ENCODE data around the gene MAP2K5. TPM values are rescaled to one million over a fixed set of nuclear protein-coding genes. Genes with fewer than 3 reads are reported as not detected.

Gene MAP2K5
- total RNA-seq, 1 donor from 2014 or later = 1.1 TPM

DNA sequence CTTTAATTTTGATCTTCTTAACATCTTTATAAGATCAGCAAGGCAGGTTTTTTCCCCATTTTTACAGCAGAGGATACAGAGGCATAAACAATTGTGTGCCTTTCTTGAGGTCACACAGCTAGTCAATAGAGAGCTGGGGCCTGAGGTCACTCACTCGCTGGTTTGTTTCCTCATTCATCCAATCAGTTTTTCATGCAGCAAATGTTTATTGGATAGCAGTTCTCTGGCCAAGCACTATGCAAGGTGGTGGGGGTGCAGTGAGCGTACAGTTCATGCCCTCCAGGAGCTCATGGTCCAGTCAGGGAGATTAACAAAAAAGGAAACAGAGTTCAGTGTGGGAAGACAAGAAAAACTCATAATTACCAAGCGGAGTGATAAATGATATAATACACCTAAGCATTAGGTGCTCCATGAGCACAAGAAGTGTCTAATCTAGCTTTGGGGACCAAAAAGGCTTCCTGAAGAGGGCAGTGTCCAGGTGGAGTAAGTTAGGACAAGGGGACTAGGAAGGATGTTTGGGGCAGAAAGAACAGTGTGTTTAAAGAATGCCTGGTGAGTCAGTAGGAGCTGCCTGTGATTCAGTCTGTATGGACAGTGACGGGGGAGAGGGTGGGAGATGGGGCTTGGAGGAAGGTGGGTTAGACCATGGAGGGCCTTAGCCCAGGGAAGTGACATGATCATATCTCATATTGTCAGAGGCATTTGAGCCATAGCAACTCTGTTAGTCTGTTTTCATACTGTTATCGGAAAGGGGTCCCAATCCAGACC is 29.3 kb downstream of the MAP2K5 start:
- Histone ChIP-seq H3K36me3 (no peaks in the 10 kb centered on the region), H3K9me3 (no peaks in the 10 kb centered on the region), H3K27ac (no peak overlapping the region), H3K27me3 (no peaks in the 10 kb centered on the region), H3K4me1 (no peaks in the 10 kb centered on the region), H3K4me3 (no peak overlapping the region)
- TF ChIP-seq, protein P1, sequence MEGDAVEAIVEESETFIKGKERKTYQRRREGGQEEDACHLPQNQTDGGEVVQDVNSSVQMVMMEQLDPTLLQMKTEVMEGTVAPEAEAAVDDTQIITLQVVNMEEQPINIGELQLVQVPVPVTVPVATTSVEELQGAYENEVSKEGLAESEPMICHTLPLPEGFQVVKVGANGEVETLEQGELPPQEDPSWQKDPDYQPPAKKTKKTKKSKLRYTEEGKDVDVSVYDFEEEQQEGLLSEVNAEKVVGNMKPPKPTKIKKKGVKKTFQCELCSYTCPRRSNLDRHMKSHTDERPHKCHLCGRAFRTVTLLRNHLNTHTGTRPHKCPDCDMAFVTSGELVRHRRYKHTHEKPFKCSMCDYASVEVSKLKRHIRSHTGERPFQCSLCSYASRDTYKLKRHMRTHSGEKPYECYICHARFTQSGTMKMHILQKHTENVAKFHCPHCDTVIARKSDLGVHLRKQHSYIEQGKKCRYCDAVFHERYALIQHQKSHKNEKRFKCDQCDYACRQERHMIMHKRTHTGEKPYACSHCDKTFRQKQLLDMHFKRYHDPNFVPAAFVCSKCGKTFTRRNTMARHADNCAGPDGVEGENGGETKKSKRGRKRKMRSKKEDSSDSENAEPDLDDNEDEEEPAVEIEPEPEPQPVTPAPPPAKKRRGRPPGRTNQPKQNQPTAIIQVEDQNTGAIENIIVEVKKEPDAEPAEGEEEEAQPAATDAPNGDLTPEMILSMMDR (IDR thresholded peaks at IDR 0.05) = no peak
- no peak for DNase-seq (ENCODE audit: low spot score in 2 of 2)
- intact Hi-C loops (cut with DNase I) = no loop called here

DNA sequence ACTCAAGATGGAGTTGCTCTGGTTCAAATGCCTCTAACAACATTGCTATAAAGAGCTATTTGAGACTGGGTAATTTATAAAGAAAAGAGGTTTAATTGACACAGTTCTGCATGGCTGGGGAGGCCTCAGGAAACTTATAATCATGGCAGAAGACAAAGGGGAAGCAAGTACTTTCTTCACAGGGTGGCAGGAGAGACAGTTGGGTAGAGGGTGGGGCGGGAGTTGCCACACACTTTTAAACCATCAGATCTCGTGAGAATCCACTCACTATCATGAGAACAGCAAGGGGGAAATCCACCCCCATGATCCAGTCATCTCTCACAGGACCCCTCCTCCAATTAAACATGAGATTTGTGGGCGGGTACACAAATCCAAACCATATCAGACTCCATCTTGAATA is 30.7 kb downstream of the MAP2K5 start:
- H3K4me3 ChIP-seq = no peak overlapping the region
- no peaks in the 10 kb centered on the region for H3K9me3 ChIP-seq
- TF ChIP-seq, protein P1 (IDR thresholded peaks at IDR 0.05) = no peak
- no peaks in the 10 kb centered on the region for H3K4me1 ChIP-seq
- H3K27me3 ChIP-seq = no peaks in the 10 kb centered on the region
- no peaks in the 10 kb centered on the region for H3K36me3 ChIP-seq
- intact Hi-C loops (cut with DNase I) = no loop called here
- no peak for DNase-seq (ENCODE audit: low spot score in 2 of 2)
- no peak overlapping the region for H3K27ac ChIP-seq

DNA sequence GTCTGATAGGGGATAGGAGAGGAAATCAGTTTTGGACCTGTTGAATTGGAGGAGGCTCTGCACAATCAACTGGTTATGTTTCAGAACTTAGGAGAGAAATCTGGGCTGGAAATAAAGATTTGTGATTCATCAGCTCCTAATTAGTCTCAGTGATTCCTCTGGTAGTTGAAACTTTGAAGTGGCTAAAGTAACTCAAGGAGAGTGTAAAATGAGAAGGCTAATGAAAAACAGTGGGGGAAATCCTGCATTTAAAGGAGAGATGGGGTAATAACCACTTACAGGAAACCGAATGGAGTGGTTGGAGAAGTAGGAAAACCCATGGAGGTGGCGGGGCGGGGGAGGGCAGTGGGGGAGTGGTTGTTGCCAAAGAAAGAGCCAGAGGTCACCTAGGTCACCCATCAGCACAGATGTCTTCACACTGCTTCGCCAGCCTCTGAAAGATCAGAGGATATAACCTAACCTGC is 32.6 kb downstream of the MAP2K5 start:
- no peak overlapping the region for H3K4me3 ChIP-seq
- TF ChIP-seq, protein P1 (IDR thresholded peaks at IDR 0.05) = no peak
- no peak overlapping the region for H3K27ac ChIP-seq
- no peaks in the 10 kb centered on the region for H3K4me1 ChIP-seq
- intact Hi-C loops (cut with DNase I) = no loop called here
- no peaks in the 10 kb centered on the region for H3K27me3 ChIP-seq
- H3K36me3 ChIP-seq = no peaks in the 10 kb centered on the region
- no peak for DNase-seq (ENCODE audit: low spot score in 2 of 2)
- H3K9me3 ChIP-seq = no peaks in the 10 kb centered on the region

DNA sequence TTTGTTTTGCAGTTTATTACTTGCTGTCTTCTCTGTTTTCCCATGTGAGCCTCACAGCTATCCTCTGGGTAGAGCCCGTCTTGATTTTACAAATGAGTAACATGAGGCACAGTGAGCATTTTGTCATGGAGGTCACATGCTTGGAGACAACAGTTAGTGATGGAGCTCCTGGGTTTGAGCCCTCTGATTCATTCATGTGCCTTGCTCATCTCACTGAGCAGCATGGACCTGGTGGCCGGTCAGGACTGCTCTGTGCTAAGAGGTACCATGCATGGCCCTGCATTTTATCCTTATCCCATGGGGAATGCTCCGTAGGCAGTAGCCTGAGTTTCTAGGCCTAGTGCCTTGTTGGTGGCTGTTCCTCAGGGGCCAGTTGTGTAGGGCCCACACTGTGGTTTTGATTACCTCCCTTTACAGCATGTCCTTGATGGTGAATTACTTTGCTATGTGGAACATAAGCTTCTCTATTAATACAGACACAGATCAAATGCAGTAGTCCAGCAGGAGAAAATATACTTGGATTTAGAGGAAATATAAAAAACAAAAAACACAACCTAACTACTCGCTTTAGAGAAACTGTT is 35.6 kb downstream of the MAP2K5 start:
- Histone ChIP-seq H3K27me3 (no peaks in the 10 kb centered on the region), H3K9me3 (no peaks in the 10 kb centered on the region), H3K4me1 (no peaks in the 10 kb centered on the region), H3K27ac (no peak overlapping the region), H3K4me3 (no peak overlapping the region), H3K36me3 (peaks cover 0 to 3% of the 10 kb centered on the region in 2 donors)
- no peak for DNase-seq (ENCODE audit: low spot score in 2 of 2)
- TF ChIP-seq, protein P1 (IDR thresholded peaks at IDR 0.05) = no peak
- intact Hi-C loops (cut with DNase I) = no loop called here

DNA sequence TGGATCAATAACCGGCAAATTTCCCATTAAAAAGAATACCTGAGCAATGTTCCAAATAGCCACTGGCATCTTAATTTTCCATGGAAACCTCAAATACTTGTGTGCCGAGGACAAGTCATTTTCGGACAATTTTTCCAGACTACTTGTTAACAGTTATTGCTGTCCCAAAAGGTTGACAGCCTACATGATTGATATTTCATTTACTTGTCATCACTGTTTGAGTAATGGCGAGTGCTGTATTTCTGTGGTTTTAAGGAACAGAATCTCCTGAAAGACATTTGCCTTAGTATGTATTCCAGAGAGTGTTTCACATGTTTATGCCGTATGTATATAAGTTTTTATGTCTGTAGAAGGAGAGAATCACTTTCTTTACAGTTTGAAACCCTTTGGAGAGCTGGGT is 36.7 kb downstream of the MAP2K5 start:
- no peaks in the 10 kb centered on the region for H3K9me3 ChIP-seq
- DNase-seq (ENCODE audit: low spot score in 2 of 2) = no peak
- TF ChIP-seq, protein P1 (IDR thresholded peaks at IDR 0.05) = no peak
- no peaks in the 10 kb centered on the region for H3K27me3 ChIP-seq
- no peaks in the 10 kb centered on the region for H3K4me1 ChIP-seq
- peaks cover 0 to 3% of the 10 kb centered on the region in 2 donors for H3K36me3 ChIP-seq
- no peak overlapping the region for H3K27ac ChIP-seq
- no peak overlapping the region for H3K4me3 ChIP-seq
- intact Hi-C loops (cut with DNase I) = no loop called here

Measured in ascending aorta (tissue), 2 donors.